Endodermal cell (in vitro differentiated cells): ENCODE data around the gene BRIX1. TPM values are rescaled to one million over a fixed set of nuclear protein-coding genes. Genes with fewer than 3 reads are reported as not detected.
A peak's percentile ranks its signal among the peaks of the same experiment; 100 is the strongest.

Experiments
- DNase-seq: peaks from one replicate; pipeline ENCODE4 v3.0.0-alpha.2; 2017
- H3K27ac ChIP-seq: 2 replicates; pipeline ENCODE4 v1.5.1; 2013; ENCODE audit warnings: mild to moderate bottlenecking, low read depth, low read length, moderate library complexity
- H3K27me3 ChIP-seq: 2 replicates; pipeline ENCODE4 v1.6.1; 2013; ENCODE audit warnings: mild to moderate bottlenecking, low read length, moderate library complexity; ENCODE audit not compliant: insufficient read depth, control insufficient read depth, poor library complexity, severe bottlenecking
- H3K36me3 ChIP-seq: 2 replicates; pipeline ENCODE4 v1.7.0; 2013; ENCODE audit warnings: mild to moderate bottlenecking, low read length, moderate library complexity; ENCODE audit not compliant: control insufficient read depth, insufficient read depth
- H3K4me1 ChIP-seq: one replicate; pipeline ENCODE4 v1.7.0; 2013; ENCODE audit warnings: low read length; ENCODE audit not compliant: control insufficient read depth, insufficient read depth
- H3K4me3 ChIP-seq: 2 replicates; pipeline ENCODE4 v1.5.1; 2013; ENCODE audit warnings: mild to moderate bottlenecking, low read length, moderate library complexity
- H3K9ac ChIP-seq: 2 replicates; pipeline ENCODE4 v1.6.1; 2013; ENCODE audit warnings: mild to moderate bottlenecking, low read length, moderate library complexity; ENCODE audit not compliant: poor library complexity, severe bottlenecking; ENCODE audit errors: extremely low read depth
- H3K9me3 ChIP-seq: 2 replicates; pipeline ENCODE4 v1.6.1; 2013; ENCODE audit warnings: mild to moderate bottlenecking, low read length, moderate library complexity; ENCODE audit not compliant: control insufficient read depth
- H3K27ac Mint-ChIP-seq: 2 replicates; pipeline ENCODE4 v1.8.0; 2020; ENCODE audit warnings: mixed read lengths
- H3K27me3 Mint-ChIP-seq: 2 replicates; pipeline ENCODE4 v1.8.0; 2021; ENCODE audit warnings: mild to moderate bottlenecking, mixed read lengths; ENCODE audit not compliant: insufficient read depth
- H3K36me3 Mint-ChIP-seq: 2 replicates; pipeline ENCODE4 v1.8.0; 2020; ENCODE audit warnings: low read depth, mixed read lengths
- H3K4me1 Mint-ChIP-seq: 2 replicates; pipeline ENCODE4 v1.8.0; 2020; ENCODE audit warnings: mixed read lengths
- H3K4me3 Mint-ChIP-seq: 2 replicates; pipeline ENCODE4 v1.8.0; 2020; ENCODE audit warnings: mild to moderate bottlenecking, moderate library complexity, mixed read lengths
- H3K9me3 Mint-ChIP-seq: 2 replicates; pipeline ENCODE4 v1.8.0; 2020; ENCODE audit warnings: mild to moderate bottlenecking, mixed read lengths
- whole genome bisulfite sequencing, 2 experiments: methylation state at CpG; one replicate each; pipeline versions ENCODE4 v1.1.5 to v1.1.7; 2013; ENCODE audit warnings: missing lambda C conversion rate in 2 of 2, mixed read lengths in 1 of 2; ENCODE audit not compliant: insufficient coverage in 1 of 2, insufficient read length in 1 of 2; 5-methylcytosine and 5-hydroxymethylcytosine counted together
- total RNA-seq, 2 donors: library from RNA; stranded (reverse); fragmentation: NEBNext Ultra II Directional in 1 of 2; extraction: Animal tissue kit (Norgen Biotek cat#: 25700) in 1 of 2; gene quantifications; 2 replicates in 1 of 2; 3 replicates in 1 of 2; pipeline ENCODE4 v1.2.1, GENCODE V29; 2021
- TF ChIP-seq, protein P1 (sequence below): fragments of 200-600 bp; sonication (generic); conservative IDR thresholded peaks from 2 replicates; pipeline ENCODE4 v1.5.0; 2021; ENCODE audit warnings: antibody characterized with exemption, mild to moderate bottlenecking

The BRIX1 gene
- total RNA-seq, 2 donors from 2014 or later = 46.0 to 54.7 TPM

DNA sequence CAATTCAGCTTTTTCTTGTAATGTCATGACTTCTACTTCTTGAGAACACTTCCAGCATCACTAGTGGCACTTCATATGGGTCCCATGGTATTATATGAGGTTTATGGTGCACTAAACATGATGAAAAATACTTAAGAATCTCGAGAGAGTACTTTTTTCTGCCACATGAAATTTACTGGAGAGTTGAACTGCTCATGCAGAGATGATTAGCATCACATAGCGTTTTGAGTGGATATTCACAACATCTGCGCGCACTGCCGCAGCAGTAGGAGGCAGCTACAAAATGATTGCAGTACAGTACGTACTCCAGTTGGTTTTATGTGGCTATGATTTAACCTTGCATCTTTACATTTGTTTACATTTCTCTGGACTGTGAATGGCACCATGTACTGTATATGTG lies 14.9 kb upstream of the BRIX1 start:
- H3K27ac Mint-ChIP-seq = no peak overlapping the region
- H3K36me3 Mint-ChIP-seq = peaks cover 14% of the 10 kb centered on the region
- no peak overlapping the region for H3K27ac ChIP-seq
- no peak overlapping the region for H3K4me3 Mint-ChIP-seq
- H3K4me3 ChIP-seq = no peak overlapping the region
- TF ChIP-seq, protein P1, sequence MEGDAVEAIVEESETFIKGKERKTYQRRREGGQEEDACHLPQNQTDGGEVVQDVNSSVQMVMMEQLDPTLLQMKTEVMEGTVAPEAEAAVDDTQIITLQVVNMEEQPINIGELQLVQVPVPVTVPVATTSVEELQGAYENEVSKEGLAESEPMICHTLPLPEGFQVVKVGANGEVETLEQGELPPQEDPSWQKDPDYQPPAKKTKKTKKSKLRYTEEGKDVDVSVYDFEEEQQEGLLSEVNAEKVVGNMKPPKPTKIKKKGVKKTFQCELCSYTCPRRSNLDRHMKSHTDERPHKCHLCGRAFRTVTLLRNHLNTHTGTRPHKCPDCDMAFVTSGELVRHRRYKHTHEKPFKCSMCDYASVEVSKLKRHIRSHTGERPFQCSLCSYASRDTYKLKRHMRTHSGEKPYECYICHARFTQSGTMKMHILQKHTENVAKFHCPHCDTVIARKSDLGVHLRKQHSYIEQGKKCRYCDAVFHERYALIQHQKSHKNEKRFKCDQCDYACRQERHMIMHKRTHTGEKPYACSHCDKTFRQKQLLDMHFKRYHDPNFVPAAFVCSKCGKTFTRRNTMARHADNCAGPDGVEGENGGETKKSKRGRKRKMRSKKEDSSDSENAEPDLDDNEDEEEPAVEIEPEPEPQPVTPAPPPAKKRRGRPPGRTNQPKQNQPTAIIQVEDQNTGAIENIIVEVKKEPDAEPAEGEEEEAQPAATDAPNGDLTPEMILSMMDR = no peak
- H3K27me3 ChIP-seq = no peaks in the 10 kb centered on the region
- H3K9ac ChIP-seq = no peak overlapping the region
- no peaks in the 10 kb centered on the region for H3K27me3 Mint-ChIP-seq
- peaks cover 11% of the 10 kb centered on the region for H3K4me1 Mint-ChIP-seq
- no peaks in the 10 kb centered on the region for H3K9me3 ChIP-seq
- H3K9me3 Mint-ChIP-seq = no peaks in the 10 kb centered on the region
- no peak for DNase-seq
- peaks cover 4% of the 10 kb centered on the region for H3K4me1 ChIP-seq
- H3K36me3 ChIP-seq = peaks cover 13% of the 10 kb centered on the region
- 91 to 92% methylated on average over 6 of the region's 6 CpGs for WGBS, 2 experiments

DNA sequence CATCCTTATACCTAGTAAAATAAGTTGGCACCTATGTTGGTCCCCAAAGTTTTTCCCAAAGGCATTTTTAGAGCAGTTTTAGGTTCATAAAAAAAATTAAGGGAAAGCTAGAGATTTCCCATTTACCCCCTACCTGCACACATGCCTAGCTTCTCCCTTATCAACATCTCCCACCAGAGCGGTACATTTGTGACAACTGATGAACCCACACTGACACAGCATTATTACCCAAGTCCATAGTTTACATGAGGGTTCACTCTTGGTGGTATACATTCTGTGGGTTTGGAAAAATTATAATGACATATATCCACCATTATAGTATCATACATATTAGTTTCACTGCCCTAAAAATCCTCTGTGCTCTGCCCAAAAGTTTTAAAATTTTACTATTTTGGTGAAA lies 12.3 kb upstream of the BRIX1 start:
- no peak overlapping the region for H3K27ac ChIP-seq
- Mint-ChIP-seq H3K36me3 (peaks cover 20% of the 10 kb centered on the region), H3K9me3 (no peaks in the 10 kb centered on the region), H3K27ac (no peak overlapping the region), H3K27me3 (no peaks in the 10 kb centered on the region), H3K4me1 (no peaks in the 10 kb centered on the region), H3K4me3 (no peak overlapping the region)
- H3K4me1 ChIP-seq = no peaks in the 10 kb centered on the region
- DNase-seq = no peak
- TF ChIP-seq, protein P1 = no peak
- no peak overlapping the region for H3K9ac ChIP-seq
- H3K27me3 ChIP-seq = no peaks in the 10 kb centered on the region
- no peak overlapping the region for H3K4me3 ChIP-seq
- no peaks in the 10 kb centered on the region for H3K9me3 ChIP-seq
- 95% methylated on average over 1 of the region's 1 CpG; no CpG with 5 or more reads in 1 of the 2 experiments for WGBS, 2 experiments
- H3K36me3 ChIP-seq = peaks cover 27% of the 10 kb centered on the region

DNA sequence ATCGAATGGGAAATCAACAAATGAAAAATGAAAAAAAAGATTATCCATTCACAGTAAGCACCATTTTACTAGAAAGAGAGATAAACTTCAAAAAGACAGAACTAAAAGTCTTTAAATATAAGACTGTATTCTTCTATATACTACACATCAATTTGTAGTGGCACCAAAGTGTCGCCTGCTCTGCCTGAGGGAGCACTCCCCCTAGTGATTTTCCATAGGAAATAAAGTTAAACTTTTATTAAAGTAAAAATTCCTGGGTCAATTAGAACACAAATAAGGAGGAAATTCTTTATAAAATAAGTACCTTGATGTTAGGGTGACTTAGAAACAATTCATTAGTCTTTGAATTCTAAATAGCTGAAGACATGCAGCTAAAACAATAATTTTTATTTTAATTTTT lies 9.9 kb upstream of the BRIX1 start:
- no peak overlapping the region for H3K27ac ChIP-seq
- no peaks in the 10 kb centered on the region for H3K4me1 ChIP-seq
- H3K27me3 Mint-ChIP-seq = no peaks in the 10 kb centered on the region
- 80 to 91% methylated on average over 1 of the region's 2 CpGs for WGBS, 2 experiments
- no peak overlapping the region for H3K27ac Mint-ChIP-seq
- DNase-seq = no peak
- H3K36me3 Mint-ChIP-seq = peaks cover 38% of the 10 kb centered on the region
- H3K4me3 ChIP-seq = no peak overlapping the region
- H3K36me3 ChIP-seq = peaks cover 48% of the 10 kb centered on the region
- no peak overlapping the region for H3K4me3 Mint-ChIP-seq
- no peaks in the 10 kb centered on the region for H3K9me3 Mint-ChIP-seq
- no peak overlapping the region for H3K9ac ChIP-seq
- no peaks in the 10 kb centered on the region for H3K4me1 Mint-ChIP-seq
- TF ChIP-seq, protein P1 = peak; percentile 74
- no peaks in the 10 kb centered on the region for H3K27me3 ChIP-seq
- H3K9me3 ChIP-seq = no peaks in the 10 kb centered on the region
